ENCODE data around the gene TSPEAR. TPM values are rescaled to one million over a fixed set of nuclear protein-coding genes. Genes with fewer than 3 reads are reported as not detected.

The TSPEAR gene
- total and polyA plus RNA-seq, 9 of the 15 experiments (the other 6 are each of a cell fraction or from before 2014, with no cell fraction given) = not detected

- no peaks in the 10 kb centered on the region for H3K36me3 ChIP-seq (ENCODE audit: control insufficient read depth, insufficient read depth, low read length)
- no peak for DNase-seq (ENCODE audit: extremely low read depth in 1 of 4, low spot score in 3 of 4)
- BruUV-seq (replicated peaks) = no TSS peak
- no peak overlapping the region for H3K4me2 ChIP-seq (ENCODE audit: insufficient read depth, low read length)
- TF ChIP-seq GTF2A2 (tag; IDR thresholded peaks at IDR 0.05) (no peak), ATF1 (CRISPR knock-in tag; IDR thresholded peaks at IDR 0.05) (no peak), ATF1 (tag; IDR thresholded peaks at IDR 0.05) (no peak), KLF1 (tag; IDR thresholded peaks at IDR 0.05) (no peak), NR2F6 (CRISPR knock-in tag; IDR thresholded peaks at IDR 0.05) (no peak), ZNF589 (CRISPR knock-in tag; IDR thresholded peaks at IDR 0.05; ENCODE audit: low read depth) (no peak), CEBPZ (IDR thresholded peaks at IDR 0.05; ENCODE audit: borderline replicate concordance, low read depth, low read length) (no peak), TRIM24 (IDR thresholded peaks at IDR 0.05) (no peak), HEY1 (CRISPR knock-in tag; IDR thresholded peaks at IDR 0.05; ENCODE audit: borderline replicate concordance) (no peak), NEUROD1 (IDR thresholded peaks at IDR 0.05; ENCODE audit: borderline replicate concordance, low read depth, low read length, partially characterized antibody) (no peak), ZNF165 (CRISPR knock-in tag; IDR thresholded peaks at IDR 0.05; ENCODE audit: borderline replicate concordance) (no peak), LCOR (CRISPR knock-in tag; IDR thresholded peaks at IDR 0.05) (no peak), SAFB (IDR thresholded peaks at IDR 0.05; ENCODE audit: borderline replicate concordance, low read depth, low read length) (no peak), BHLHE40 (IDR thresholded peaks at IDR 0.05; ENCODE audit: low read length) (no peak), ATF3 (IDR thresholded peaks at IDR 0.05) (no peak), ATF3 (CRISPR knock-in tag; conservative IDR thresholded peaks at IDR 0.05) (no peak), ZNF134 (CRISPR knock-in tag; conservative IDR thresholded peaks at IDR 0.05) (no peak), ZNF740 (CRISPR knock-in tag; IDR thresholded peaks at IDR 0.05) (no peak), ZNF740 (tag; IDR thresholded peaks at IDR 0.05) (no peak)
- 30% methylated on average over 36 of the region's 46 CpGs for WGBS (ENCODE audit: insufficient coverage, low coverage, missing lambda C conversion rate)
- 0 out of 2 replicates have a peak, but pooled peaks cover 5% of the 10 kb centered on the region for H4K20me1 ChIP-seq (replicated peaks; ENCODE audit: control insufficient read depth, insufficient read depth, low read length)
- H2AFZ ChIP-seq (ENCODE audit: low read depth, low read length) = no peak overlapping the region
- H3K27ac ChIP-seq (ENCODE audit: extremely low read depth, low read depth, low read length) = no peak overlapping the region
- ATAC-seq = no peak
- peaks cover 0 to 21% of the 10 kb centered on the region in 2 experiments; a peak in 1 of 5 replicates for H3K4me1 ChIP-seq (replicated peaks in 1 of 2; ENCODE audit: control insufficient read depth in 2 of 2, insufficient read depth in 2 of 2, low read length in 2 of 2)
- intact Hi-C loops (cut with micrococcal nuclease) = no loop called here
- H3K9me3 ChIP-seq (replicated peaks; ENCODE audit: control insufficient read depth, insufficient read depth, low read depth, low read length) = no peaks in the 10 kb centered on the region
- POLR2A ChIA-PET = no interaction called here
- H3K27me3 ChIP-seq (ENCODE audit: control insufficient read depth in 2 of 2, insufficient read depth in 2 of 2, low read length in 2 of 2) = peaks cover 41 to 75% of the 10 kb centered on the region in 2 experiments; a peak in 4 of 5 replicates
- in situ Hi-C loops (cut with MboI) = no loop called here
- no peak for FAIRE-seq
- H3K9ac ChIP-seq (ENCODE audit: insufficient read depth in 1 of 2, low read depth in 2 of 2, low read length in 2 of 2) = no peak overlapping the region
- no peak overlapping the region for H3K4me3 ChIP-seq
- CTCF ChIA-PET (ENCODE audit: low intra/inter-chr PET ratio) = no interaction called here
- no peaks in the 10 kb centered on the region for H3K79me2 ChIP-seq (ENCODE audit: control insufficient read depth, insufficient read depth, low read length)
- H3K9me1 ChIP-seq (ENCODE audit: control insufficient read depth, insufficient read depth, low read length) = no peaks in the 10 kb centered on the region
Measured at GRCh38 chr21:44706706-44707581, 4.4 kb downstream of the TSPEAR start.
